MM.1S (cell line): ENCODE measurements around the gene HS6ST3.

Source experiments
- DNase-seq: peaks from one replicate; pipeline ENCODE4 v3.0.0-alpha.2; 2015
- H2AFZ ChIP-seq: fragments of 300-600 bp; sonication (generic); 2 replicates; pipeline ENCODE4 v1.6.0; 2016; ENCODE audit warnings: antibody characterized with exemption, low read length
- H3F3A ChIP-seq: fragments of 300-600 bp; sonication (generic); 2 replicates; pipeline ENCODE4 v1.6.1; 2016; ENCODE audit warnings: mild to moderate bottlenecking, antibody characterized with exemption, low read length, moderate library complexity, mixed read lengths; ENCODE audit not compliant: insufficient read depth
- H3K27ac ChIP-seq: fragments of 300-600 bp; sonication (generic); 2 replicates; pipeline ENCODE4 v1.5.1; 2016; ENCODE audit warnings: mild to moderate bottlenecking, low read length
- H3K27me3 ChIP-seq: fragments of 300-600 bp; sonication (generic); replicated peaks from 2 replicates; pipeline ENCODE4 v1.6.0; 2016; ENCODE audit warnings: low read length; ENCODE audit not compliant: insufficient read depth
- H3K36me3 ChIP-seq: fragments of 300-600 bp; sonication (generic); replicated peaks from 2 replicates; pipeline ENCODE4 v1.6.1; 2016; ENCODE audit warnings: mild to moderate bottlenecking, low read length, mixed read lengths; ENCODE audit not compliant: insufficient read depth
- H3K4me1 ChIP-seq: fragments of 300-600 bp; sonication (generic); 2 replicates; pipeline ENCODE4 v1.6.1; 2016; ENCODE audit warnings: low read length, mixed read lengths
- H3K4me2 ChIP-seq: fragments of 300-600 bp; sonication (generic); 2 replicates; pipeline ENCODE4 v1.6.0; 2016; ENCODE audit warnings: low read depth, low read length
- H3K4me3 ChIP-seq: fragments of 300-600 bp; sonication (generic); 2 replicates; pipeline ENCODE4 v1.5.1; 2016; ENCODE audit warnings: low read length, mixed read lengths
- H3K79me2 ChIP-seq: fragments of 300-600 bp; sonication (generic); 2 replicates; pipeline ENCODE4 v1.6.1; 2016; ENCODE audit warnings: mixed run types, low read length, mixed read lengths
- H3K9ac ChIP-seq: fragments of 300-600 bp; sonication (generic); 2 replicates; pipeline ENCODE4 v1.6.1; 2016; ENCODE audit warnings: low read length, mixed read lengths
- H3K9me2 ChIP-seq: fragments of 300-600 bp; sonication (generic); replicated peaks from 2 replicates; pipeline ENCODE4 v1.6.1; 2016; ENCODE audit warnings: mild to moderate bottlenecking, low read length, mixed read lengths; ENCODE audit not compliant: insufficient read depth
- H3K9me3 ChIP-seq: fragments of 300-600 bp; sonication (generic); replicated peaks from 2 replicates; pipeline ENCODE4 v1.6.1; 2016; ENCODE audit warnings: mild to moderate bottlenecking, low read length, mixed read lengths; ENCODE audit not compliant: insufficient read depth
- H4K20me1 ChIP-seq: fragments of 300-600 bp; sonication (generic); 2 replicates; pipeline ENCODE4 v1.6.1; 2016; ENCODE audit warnings: mild to moderate bottlenecking, low read length, moderate library complexity, mixed read lengths; ENCODE audit not compliant: insufficient read depth
- EZH2 ChIP-seq: fragments of 300-600 bp; sonication (generic); optimal IDR thresholded peaks from 2 replicates; pipeline ENCODE3; 2017; ENCODE audit warnings: low read depth, mild to moderate bottlenecking, antibody characterized with exemption, low read length, mixed read lengths
- EZH2phosphoT487 ChIP-seq: fragments of 300-600 bp; sonication (generic); IDR thresholded peaks from 2 replicates; pipeline ENCODE4 v1.6.1; 2018; ENCODE audit warnings: antibody characterized with exemption, low read length
- TF ChIP-seq, protein P1 (sequence below): fragments of 300-600 bp; sonication (generic); IDR thresholded peaks from 2 replicates; pipeline ENCODE4 v1.5.1; 2016; ENCODE audit warnings: antibody characterized with exemption, low read length, mixed read lengths

Gene HS6ST3

DNA sequence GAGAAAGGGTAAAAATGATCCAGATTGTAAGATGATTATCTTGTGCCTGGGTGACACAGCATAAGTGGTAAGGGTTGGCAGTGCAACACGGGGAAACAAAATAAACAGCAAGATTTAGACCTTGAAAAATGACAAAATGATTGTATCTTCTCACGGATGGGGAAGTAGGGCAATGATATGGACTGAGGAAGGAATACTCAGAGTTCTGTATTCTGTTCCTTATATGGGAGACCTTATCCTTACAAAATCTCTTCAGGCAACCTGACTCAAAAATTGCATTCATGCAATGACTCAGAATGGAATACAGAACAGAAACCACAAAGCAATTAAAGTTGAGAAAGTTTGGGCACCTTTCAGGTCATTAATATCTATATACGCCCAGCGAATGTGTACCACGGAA, 149.0 kb downstream of the HS6ST3 start:
- TF ChIP-seq EZH2 (no peak), EZH2phosphoT487 (no peak)
- TF ChIP-seq, protein P1, sequence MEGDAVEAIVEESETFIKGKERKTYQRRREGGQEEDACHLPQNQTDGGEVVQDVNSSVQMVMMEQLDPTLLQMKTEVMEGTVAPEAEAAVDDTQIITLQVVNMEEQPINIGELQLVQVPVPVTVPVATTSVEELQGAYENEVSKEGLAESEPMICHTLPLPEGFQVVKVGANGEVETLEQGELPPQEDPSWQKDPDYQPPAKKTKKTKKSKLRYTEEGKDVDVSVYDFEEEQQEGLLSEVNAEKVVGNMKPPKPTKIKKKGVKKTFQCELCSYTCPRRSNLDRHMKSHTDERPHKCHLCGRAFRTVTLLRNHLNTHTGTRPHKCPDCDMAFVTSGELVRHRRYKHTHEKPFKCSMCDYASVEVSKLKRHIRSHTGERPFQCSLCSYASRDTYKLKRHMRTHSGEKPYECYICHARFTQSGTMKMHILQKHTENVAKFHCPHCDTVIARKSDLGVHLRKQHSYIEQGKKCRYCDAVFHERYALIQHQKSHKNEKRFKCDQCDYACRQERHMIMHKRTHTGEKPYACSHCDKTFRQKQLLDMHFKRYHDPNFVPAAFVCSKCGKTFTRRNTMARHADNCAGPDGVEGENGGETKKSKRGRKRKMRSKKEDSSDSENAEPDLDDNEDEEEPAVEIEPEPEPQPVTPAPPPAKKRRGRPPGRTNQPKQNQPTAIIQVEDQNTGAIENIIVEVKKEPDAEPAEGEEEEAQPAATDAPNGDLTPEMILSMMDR = no peak
- no peaks in the 10 kb centered on the region for H3K9me3 ChIP-seq
- H3K27ac ChIP-seq = no peak overlapping the region
- no peaks in the 10 kb centered on the region for H3K36me3 ChIP-seq
- H3K4me1 ChIP-seq = no peaks in the 10 kb centered on the region
- H4K20me1 ChIP-seq = no peaks in the 10 kb centered on the region
- no peaks in the 10 kb centered on the region for H3K9me2 ChIP-seq
- DNase-seq = no peak
- no peaks in the 10 kb centered on the region for H3K27me3 ChIP-seq
- H3K9ac ChIP-seq = no peak overlapping the region
- H3K4me3 ChIP-seq = no peak overlapping the region
- H3F3A ChIP-seq = no peaks in the 10 kb centered on the region
- H3K79me2 ChIP-seq = no peaks in the 10 kb centered on the region
- H2AFZ ChIP-seq = no peak overlapping the region
- H3K4me2 ChIP-seq = no peak overlapping the region

DNA sequence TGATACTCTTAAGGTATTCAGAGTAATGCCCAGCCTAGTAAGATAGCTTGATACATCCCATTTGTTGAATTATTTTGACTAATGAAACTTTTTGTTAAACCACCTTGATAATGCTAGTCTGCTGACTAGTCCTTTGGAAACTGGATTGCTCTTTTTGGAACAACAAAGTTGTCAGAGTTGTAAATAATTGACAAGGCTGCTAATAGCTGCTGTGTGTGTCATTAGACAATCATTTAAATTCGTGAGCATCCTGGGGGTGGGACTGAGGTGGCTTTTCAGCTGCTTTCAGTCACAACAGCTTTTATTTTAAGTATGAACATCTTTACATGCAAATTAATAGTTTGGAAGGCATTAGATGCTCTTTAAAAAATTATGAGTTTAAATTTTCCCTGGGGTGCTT, 153.5 kb downstream of the HS6ST3 start:
- Histone ChIP-seq H3K27ac (no peak overlapping the region), H3K9me3 (no peaks in the 10 kb centered on the region), H3K9ac (no peak overlapping the region), H3F3A (no peaks in the 10 kb centered on the region), H3K79me2 (no peaks in the 10 kb centered on the region), H3K36me3 (no peaks in the 10 kb centered on the region), H3K4me2 (no peak overlapping the region), H3K4me3 (no peak overlapping the region), H2AFZ (no peak overlapping the region), H3K9me2 (no peaks in the 10 kb centered on the region), H4K20me1 (no peaks in the 10 kb centered on the region), H3K4me1 (no peaks in the 10 kb centered on the region), H3K27me3 (no peaks in the 10 kb centered on the region)
- TF ChIP-seq, protein P1 = no peak
- no peak for TF ChIP-seq EZH2
- TF ChIP-seq EZH2phosphoT487 = no peak
- DNase-seq = no peak

DNA sequence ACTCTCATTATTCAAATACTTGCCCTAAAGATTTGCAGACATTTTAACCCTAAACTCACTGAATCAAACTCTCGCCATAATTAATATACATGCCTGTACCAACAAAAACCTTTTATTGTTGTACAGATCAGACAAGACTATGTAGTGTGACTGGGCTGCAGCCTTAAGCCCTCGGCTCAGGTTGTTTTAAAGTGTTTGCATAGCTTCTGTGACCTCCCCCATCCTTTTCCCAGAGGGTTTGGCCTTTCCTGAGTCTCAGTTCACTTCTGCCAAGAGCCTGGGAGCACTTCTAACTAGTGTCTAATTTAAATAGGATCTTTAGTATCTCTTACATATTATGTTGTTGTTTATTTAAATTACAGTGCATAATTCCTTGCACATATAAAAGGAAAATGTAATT, 158.2 kb downstream of the HS6ST3 start:
- Histone ChIP-seq H3K4me1 (no peaks in the 10 kb centered on the region), H3K79me2 (no peaks in the 10 kb centered on the region), H3K9me2 (no peaks in the 10 kb centered on the region), H3K27ac (no peak overlapping the region), H3K4me3 (no peak overlapping the region), H3K9me3 (no peaks in the 10 kb centered on the region), H3K36me3 (no peaks in the 10 kb centered on the region), H4K20me1 (no peaks in the 10 kb centered on the region), H3F3A (no peaks in the 10 kb centered on the region), H3K9ac (no peak overlapping the region), H3K4me2 (no peak overlapping the region), H3K27me3 (no peaks in the 10 kb centered on the region), H2AFZ (no peak overlapping the region)
- DNase-seq = no peak
- TF ChIP-seq, protein P1 = no peak
- TF ChIP-seq EZH2phosphoT487 (no peak), EZH2 (no peak)

DNA sequence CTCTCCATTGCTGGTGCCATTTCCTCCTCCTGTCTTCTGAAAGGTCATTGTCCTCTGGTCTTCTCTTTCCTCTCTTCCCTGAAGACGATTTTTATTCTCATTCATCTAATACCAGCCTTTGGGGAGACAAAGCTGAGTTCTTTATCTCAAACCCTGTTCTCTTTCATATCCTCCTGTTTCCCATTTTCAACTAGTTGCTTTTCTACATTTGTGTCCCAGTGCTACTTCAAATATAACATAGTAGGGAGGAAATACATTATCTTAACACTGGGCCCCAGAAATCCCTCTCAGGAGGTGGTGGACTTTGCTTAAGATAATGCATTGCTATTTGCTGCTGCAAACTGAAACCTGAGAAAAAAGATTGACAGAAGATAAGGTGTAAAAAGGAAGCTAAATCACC, 159.1 kb downstream of the HS6ST3 start:
- Histone ChIP-seq H3K4me3 (no peak overlapping the region), H3K9ac (no peak overlapping the region), H4K20me1 (no peaks in the 10 kb centered on the region), H3K4me2 (no peak overlapping the region), H3K9me2 (no peaks in the 10 kb centered on the region), H3K9me3 (no peaks in the 10 kb centered on the region), H3K36me3 (no peaks in the 10 kb centered on the region), H3K4me1 (no peaks in the 10 kb centered on the region), H3F3A (no peaks in the 10 kb centered on the region), H2AFZ (no peak overlapping the region), H3K27me3 (no peaks in the 10 kb centered on the region), H3K27ac (no peak overlapping the region), H3K79me2 (no peaks in the 10 kb centered on the region)
- no peak for TF ChIP-seq EZH2
- no peak for TF ChIP-seq EZH2phosphoT487
- TF ChIP-seq, protein P1 = no peak
- no peak for DNase-seq
